ENCODE measurements around the gene PRPF8.
"Not testable (repeated sequence)": the region's sequence is repeated elsewhere in the genome, so short reads cannot be mapped to it uniquely, and the experiment has no call there.

Gene PRPF8

DNA sequence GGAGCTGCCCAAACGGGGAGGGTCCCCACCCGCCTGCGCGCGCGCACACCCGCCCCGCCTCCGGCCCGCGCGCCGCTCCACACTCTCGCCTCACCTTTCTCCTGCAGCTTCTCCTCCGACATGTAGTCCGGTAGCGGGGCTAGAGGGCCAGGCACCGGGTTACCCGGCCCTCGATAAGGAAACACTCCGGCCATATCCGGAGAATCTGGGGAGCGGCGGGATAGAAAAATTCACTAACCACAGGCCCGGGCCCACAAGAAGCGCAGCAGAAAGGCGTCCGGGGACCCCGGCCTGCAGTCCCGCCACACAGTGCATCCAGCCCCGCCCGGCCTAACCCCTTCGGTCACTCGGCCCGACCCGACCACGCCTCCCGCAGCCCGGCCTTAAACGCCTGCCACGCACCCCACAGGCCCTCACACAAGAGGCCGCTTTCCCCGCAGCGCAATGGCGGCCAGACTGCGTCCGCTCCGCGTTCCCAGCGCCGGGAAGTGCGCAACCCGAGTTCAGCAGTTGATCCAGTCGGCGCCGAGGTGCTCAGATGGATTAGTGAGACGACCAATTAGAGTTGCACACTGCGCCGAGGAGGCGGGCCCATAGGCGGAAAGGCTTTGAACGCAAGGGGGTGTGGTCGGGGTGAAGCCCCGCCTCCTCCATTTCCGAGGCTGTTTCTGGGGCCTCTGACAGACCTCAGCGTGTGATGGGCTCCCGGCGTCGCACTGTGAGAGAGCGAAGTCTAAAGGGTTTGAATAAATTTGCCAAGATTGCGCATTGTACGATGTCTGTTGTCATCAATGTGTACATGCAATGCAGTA lies at the start of gene PRPF8:
Gene PRPF8 (minus strand): TSS at position 490 of the 812 bp plus-strand sequence. CDS start 296 bp downstream, at position 194.
- peak; percentile 98 for DNase-seq

DNA sequence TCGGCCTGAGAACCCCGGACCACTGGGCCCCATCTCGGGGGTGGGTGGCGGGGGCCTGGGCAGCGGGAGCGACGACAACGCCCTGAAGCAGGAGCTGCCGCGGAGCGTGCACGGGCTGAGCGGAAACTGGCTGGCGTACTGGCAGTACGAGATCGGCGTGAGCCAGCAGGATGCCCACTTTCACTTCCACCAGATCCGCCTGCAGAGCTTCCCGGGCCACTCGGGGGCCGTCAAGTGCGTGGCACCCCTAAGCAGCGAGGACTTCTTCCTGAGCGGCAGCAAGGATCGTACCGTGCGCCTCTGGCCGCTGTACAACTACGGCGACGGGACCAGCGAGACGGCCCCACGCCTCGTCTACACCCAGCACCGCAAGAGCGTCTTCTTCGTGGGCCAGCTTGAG lies 49.1 kb upstream of the PRPF8 start:
- no peak for DNase-seq

DNA sequence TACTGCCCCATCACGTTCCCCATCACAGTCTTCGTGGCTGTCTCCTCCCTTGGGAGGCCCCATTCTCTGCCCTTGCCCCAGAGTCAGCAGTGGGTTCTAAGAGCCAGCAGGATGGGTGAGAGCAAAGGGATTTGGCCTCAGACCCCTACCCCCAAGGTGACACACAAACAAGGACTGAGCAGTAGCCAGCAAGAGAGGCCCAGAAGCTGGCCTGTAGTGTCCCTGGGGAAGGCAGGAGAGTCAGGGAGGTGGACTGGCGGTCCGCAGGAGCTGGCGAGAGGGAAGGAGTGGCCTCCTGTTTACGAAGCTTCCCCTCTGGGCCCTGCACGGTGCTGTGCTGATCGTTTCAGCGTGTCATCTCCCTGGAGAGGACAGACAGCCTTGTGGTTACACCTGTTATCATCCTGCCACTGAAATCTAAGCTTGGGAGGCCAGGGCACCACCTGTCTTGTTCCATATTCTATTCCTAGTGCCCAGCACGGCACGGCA lies 48.2 kb upstream of the PRPF8 start:
- DNase-seq: no peak

DNA sequence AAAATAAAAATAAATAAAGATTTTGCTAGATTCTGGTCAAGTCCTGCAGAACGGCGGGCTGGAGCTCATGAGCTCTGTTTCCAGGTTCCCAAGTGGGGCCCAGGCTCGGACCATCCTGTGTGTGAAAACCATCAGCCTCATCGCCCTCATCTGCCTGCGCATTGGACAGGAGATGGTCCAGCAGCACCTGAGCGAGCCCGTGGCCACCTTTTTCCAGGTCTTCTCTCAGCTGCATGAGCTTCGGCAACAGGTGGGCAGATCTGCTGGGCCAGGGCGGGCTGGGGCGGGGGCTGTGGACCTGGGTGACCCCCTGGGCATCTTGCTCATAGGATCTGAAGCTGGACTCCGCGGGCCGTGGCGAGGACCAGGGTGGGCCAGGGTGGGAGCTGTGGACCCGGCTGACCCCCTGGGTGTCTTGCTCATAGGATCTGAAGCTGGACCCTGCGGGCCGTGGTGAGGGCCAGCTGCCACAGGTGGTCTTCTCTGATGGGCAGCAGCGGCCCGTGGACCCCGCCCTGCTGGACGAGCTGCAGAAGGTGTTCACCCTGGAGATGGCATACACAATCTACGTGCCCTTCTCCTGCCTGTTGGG lies 47.7 kb upstream of the PRPF8 start:
- DNase-seq: no peak

DNA sequence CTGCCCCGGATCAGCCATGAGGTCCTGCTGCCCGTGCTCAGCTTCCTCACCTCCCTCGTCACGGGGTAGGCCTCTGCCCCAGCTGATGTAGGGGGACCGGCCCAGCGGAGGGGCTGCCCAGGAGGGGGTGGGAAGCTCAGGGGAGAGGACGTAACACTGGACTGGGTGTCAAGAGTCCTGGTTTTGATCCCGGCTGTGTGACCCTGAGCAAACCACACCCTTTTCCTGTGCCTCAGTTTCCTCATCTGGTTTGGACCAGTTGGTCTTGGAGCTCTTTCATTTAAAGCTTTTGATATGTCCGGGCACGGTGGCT lies 46.5 kb upstream of the PRPF8 start:
- no peak for DNase-seq

DNA sequence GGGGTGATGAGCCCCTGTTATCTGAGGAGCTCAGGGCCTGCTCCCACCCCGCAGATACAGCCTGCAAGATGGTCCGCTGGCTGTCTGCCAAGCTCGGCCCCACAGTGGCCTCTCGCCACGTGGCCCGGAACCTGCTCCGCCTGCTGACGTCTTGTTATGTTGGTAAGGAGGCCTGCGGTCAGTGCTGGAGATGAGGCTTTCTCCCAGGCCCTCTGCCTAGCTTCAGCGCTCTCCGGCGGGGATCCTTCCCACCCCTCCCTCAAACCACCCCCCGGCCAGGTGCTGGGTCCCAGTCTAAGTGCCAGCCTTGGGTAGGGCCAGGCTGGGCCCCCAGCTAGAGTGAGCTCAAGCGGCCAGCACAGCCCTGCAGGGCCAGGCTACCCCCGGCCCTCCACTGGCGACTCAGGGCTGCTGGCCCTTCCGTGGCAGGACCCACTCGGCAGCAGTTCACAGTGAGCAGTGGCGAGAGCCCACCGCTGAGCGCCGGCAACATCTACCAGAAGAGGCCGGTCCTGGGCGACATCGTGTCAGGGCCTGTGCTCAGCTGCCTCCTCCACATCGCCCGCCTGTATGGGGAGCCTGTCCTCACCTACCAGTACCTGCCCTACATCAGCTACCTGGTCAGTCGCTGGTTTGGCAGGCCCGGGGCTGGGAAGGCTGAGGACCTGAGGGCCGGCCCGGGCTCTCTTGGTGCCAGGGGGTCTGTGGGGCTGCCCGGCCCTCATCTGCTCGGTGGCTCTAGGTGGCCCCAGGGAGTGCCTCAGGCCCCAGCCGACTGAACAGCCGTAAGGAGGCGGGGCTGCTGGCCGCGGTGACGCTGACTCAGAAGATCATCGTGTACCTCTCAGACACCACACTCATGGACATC lies 45.9 kb upstream of the PRPF8 start:
- no peak for DNase-seq

DNA sequence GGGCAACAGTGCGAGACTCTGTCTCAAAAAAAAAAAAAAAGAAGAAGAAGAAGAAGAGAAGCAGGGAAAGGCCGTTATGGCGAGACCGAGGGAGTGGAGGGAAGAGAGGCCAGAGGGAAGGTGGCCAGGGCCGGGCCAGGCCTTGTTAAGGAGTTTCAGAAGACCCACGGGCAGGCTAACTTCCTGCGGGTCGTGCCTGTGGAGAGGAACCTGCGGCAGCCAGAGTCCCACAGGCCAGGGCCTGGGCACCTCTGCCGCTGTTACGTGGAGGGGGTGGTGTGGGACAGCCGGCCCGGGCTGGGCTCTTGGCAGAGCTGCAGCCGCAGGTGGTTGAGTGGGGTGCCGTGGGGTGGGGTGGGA lies 45.3 kb upstream of the PRPF8 start:
- DNase-seq: no peak

DNA sequence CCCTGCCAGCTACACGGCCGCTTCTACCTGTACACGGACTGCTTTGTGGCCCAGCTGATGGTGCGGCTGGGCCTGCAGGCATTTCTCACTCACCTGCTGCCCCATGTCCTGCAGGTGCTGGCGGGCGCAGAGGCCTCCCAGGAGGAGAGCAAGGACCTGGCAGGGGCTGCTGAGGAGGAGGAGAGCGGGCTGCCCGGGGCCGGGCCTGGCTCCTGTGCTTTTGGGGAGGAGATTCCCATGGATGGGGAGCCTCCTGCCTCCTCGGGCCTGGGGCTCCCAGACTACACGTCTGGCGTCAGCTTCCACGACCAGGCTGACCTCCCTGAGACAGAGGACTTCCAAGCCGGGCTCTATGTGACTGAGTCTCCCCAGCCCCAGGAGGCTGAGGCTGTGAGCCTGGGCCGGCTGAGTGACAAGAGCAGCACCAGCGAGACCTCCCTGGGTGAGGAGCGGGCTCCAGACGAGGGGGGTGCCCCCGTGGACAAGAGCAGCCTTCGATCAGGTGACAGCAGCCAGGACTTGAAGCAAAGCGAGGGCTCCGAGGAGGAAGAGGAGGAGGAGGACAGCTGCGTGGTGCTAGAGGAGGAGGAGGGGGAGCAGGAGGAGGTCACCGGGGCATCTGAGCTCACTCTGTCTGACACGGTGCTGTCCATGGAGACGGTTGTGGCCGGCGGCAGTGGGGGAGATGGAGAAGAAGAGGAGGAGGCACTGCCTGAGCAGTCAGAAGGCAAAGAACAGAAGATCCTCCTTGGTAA lies 43.4 kb upstream of the PRPF8 start:
- no peak for DNase-seq

DNA sequence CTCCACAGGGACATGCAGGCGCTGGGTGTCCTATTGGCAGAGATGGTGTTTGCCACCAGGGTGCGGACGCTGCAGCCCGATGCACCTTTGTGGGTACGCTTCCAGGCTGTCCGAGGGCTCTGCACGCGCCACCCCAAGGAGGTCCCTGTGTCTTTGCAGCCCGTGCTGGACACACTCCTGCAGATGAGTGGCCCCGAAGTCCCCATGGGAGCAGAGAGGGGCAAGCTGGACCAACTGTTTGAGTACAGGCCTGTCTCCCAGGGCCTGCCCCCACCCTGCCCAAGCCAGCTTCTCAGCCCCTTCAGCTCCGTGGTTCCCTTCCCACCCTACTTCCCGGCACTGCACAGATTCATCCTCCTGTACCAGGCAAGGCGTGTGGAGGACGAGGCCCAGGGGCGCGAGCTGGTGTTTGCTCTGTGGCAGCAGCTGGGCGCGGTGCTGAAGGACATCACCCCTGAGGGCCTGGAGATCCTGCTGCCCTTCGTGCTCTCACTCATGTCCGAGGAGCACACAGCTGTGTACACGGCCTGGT lies 42.7 kb upstream of the PRPF8 start:
- no peak for DNase-seq

DNA sequence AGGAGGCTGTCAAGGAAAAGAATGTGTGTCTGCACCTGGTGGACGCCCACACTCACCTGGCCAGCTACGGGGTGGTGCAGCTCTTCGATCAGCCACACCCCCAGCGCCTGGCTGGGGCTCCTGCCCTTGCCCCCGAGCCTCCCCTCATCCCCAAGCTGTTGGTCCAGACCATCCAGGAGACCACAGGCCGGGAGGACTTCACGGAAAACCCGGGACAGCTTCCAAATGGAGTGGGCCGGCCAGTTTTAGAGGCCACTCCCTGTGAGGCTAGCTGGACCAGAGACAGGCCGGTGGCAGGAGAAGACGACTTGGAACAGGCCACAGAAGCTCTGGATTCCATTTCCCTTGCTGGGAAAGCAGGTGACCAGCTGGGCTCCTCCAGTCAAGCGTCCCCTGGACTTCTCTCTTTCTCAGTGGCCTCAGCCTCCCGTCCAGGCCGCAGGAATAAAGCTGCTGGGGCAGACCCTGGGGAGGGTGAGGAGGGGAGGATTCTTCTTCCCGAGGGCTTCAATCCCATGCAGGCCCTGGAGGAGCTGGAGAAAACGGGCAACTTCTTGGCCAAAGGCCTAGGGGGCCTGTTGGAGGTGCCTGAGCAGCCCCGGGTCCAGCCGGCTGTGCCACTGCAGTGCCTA lies 42.1 kb upstream of the PRPF8 start:
- DNase-seq: no peak

DNA sequence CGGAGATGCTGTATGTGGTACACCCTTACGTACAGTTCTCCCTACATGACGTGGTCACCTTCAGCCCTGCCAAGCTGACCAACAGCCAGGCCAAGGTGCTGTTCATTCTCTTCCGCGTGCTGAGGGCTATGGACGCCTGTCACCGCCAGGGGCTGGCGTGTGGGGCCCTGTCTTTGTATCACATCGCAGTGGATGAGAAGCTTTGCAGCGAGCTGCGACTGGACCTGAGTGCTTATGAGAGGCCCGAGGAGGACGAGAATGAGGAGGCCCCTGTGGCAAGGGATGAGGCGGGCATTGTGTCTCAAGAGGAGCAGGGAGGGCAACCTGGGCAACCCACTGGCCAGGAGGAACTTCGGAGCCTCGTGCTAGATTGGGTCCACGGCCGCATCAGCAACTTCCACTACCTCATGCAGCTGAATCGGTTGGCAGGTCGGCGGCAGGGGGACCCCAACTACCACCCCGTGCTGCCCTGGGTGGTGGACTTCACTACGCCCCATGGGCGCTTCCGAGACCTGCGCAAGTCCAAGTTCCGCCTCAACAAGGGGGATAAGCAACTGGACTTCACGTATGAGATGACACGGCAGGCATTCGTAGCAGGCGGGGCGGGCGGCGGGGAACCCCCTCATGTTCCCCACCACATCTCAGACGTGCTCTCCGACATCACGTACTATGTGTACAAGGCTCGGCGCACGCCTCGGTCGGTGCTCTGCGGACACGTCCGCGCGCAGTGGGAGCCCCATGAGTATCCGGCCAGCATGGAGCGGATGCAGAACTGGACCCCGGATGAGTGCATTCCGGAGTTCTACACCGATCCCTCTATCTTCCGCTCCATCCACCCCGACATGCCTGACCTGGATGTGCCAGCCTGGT lies 41.2 kb upstream of the PRPF8 start:
- no peak for DNase-seq

DNA sequence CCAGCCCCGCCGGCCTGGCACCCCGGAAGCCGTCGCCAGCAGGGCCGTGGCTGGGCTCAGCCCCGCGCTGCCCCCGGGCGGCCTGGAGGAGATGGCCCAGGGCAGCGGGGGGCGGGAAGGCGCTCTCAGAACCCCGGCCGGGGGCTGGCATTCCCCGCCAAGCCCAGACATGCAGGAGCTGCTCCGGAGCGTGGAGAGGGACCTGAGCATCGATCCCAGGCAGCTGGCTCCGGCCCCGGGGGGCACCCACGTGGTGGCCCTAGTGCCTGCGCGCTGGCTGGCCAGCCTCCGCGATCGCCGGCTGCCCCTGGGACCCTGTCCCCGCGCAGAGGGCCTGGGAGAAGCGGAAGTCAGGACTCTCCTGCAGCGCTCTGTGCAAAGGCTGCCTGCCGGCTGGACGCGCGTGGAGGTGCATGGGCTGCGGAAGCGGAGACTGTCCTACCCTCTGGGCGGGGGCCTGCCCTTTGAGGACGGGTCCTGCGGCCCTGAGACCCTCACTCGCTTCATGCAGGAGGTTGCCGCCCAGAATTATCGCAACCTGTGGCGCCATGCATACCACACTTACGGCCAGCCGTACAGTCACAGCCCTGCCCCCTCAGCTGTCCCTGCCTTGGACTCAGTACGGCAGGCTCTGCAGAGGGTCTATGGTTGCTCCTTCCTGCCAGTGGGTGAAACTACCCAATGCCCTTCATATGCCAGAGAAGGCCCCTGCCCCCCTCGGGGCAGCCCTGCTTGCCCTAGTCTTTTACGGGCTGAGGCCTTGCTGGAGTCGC lies 40.4 kb upstream of the PRPF8 start:
- DNase-seq: no peak

DNA sequence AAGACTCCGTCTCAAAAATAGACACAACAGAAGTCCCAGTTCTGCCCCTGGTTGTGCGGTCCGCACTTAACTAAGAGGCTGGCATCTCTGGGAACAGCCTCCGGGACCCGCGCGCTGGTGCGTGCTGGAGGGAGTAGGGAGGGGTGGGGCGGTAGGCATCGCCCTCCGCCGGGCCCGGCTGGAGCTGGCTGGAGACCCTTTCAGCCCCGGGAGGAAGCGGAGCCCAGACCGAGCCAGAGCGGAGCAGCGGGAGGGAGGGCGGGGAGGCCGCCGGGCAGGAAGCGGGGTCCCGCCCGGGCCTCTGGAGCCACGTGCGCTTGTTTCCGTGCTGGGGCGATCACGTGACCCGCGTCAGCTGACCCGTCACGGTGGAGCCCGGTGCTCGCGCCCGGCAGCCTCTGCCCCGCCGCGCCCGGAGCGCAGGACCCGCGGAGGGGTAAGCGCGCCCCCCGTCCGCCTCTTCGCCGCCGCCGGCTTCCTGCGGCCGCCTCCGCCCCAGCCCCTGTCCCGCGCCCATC lies 39.7 kb upstream of the PRPF8 start, which contains the start of gene WDR81:
Gene WDR81 (plus strand): TSS at position 354 of the 518 bp plus-strand sequence. CDS start 256 bp downstream, outside the sequence.
- peak; percentile 88 for DNase-seq

DNA sequence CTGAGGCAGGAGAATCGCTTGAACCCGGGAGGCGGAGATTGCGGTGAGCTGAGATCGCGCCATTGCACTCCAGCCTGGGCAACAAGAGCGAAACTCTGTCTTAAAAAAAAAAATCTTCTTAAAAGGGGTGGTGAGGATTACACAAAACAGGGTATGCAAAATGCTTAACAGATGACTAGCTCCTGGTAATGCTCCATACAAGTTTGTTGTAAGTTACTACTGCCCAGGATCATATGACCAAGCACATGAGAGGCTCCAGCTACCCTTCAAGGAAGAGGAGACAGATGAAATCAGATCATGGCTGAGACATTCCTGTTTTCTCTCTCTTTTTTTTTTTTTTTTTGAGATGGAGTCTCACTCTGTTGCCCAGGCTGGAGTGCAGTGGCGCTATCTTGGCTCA lies 37.4 kb upstream of the PRPF8 start:
- not testable (repeated sequence) for DNase-seq

DNA sequence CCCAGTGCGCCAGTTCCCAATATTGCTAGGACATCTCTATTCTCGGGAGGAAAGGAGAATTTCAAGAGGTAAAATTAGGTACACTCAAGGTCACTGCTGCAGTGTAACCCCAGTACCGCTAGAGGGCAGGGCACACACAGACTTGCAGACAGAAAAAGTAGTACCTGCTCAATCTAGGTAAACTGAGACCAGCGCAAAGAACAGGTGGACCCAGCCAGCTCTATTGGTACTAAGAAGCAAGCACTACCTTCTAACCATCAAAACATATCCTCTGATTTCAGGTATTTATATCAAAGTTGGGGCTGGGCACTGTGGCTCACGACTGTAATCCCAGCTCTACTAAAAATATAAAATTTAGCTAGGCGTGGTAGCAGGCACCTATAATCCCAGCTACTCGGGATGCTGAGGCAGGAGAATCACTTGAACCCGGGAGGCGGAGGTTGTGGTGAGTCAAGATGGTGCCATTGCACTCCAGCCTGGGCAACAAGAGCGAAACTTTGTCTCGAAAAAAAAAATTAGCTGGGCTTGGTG lies 36.3 kb upstream of the PRPF8 start:
- peak; percentile 74 for DNase-seq

DNA sequence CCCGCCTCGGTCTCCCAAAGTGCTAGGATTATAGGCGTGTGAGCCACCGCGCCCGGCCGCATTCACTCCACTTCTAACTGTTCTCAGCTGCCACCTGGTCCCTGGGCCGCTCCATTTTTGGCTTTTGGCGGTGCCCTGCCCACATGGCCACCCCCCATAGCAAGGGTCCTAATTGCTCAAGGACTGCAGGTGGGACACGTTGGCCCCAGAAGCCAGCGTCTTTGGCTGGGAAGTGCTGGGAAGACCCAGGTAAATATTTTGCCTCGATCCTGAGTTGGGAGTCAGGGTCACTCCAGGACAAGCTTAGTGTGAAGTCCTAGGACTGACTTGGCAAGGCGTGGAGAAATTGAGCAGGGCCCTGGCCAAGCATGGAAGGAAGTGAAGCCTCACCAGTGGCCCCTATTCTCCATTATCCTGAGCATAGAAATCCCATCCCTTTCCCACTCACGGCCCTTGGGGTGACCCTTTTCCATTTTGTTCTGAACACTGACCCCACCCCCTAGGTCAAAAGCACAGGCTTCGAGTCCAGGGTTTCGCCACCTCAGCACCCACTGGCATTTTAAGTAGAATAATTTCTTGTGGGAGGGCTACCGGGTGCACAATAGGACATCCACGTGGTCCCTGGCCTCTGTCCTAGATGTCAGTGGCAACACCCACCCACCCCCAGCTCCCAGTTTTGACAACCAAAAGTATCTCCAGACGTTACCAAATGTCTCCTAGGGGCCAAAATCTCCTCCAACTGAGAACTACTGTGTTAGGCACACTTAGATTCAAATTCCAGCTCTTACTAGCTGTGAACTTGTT lies 33.9 kb upstream of the PRPF8 start:
- DNase-seq: no peak

DNA sequence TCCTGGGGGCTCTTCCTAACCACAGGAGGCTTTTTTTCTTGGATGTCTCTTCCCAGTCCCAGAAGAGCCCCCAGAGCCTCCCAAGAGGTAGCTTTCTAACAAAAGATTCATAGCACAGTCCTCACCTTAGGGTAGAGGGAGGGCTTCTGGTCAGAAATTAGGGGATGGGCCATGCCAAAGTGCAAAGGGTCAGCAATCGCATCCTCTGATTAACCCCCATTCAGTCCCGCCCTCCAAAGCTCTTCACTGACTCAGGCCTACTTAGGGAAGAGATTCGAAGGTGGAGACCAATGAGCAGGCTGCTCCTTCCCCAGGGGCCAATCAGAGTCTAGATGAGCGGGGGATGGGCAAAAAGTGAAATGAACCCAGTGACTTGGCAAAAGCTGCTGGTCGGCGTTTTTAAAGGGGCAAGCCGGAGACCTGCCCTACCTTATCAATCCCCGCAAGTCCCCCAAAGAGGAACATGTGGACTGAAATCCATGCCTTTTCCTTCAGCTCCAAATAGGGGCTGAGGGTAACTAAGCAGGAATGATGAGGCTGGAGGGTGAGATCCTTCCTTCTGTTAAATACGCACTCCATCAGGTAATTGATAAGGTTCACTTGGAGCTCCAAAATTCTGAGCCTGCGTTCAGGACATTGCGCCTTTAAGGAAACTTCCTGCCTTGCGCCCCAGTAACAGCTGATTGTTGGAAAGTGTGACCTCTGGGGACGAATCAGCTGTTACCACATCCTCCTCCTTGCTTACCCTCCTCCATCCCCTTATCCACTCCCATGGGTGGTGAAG lies 32.4 kb upstream of the PRPF8 start:
- DNase-seq: peak; percentile 74
